ENCODE data around the gene ISG20.
"Not testable (repeated sequence)": the region's sequence is repeated elsewhere in the genome, so short reads cannot be mapped to it uniquely, and the experiment has no call there.

Gene ISG20

GRCh38 chr15:88637436-88637835, 1.4 kb upstream of the ISG20 start:
- no peak for DNase-seq

- DNase-seq, result no peak
Measured at GRCh38 chr15:88637841-88638625, 783 bp upstream of the ISG20 start.

GRCh38 chr15:88641959-88642452, 3.2 kb downstream of the ISG20 start:
- no peak for DNase-seq

GRCh38 chr15:88642514-88642913, 3.7 kb downstream of the ISG20 start:
- not testable (repeated sequence) for DNase-seq

- DNase-seq, result no peak
Measured at GRCh38 chr15:88644741-88645140, 5.9 kb downstream of the ISG20 start.

- DNase-seq, result no peak
Measured at GRCh38 chr15:88645171-88646087, 6.6 kb downstream of the ISG20 start.

GRCh38 chr15:88646088-88646405, 7.2 kb downstream of the ISG20 start:
- DNase-seq, result no peak

- no peak for DNase-seq
Measured at GRCh38 chr15:88646951-88647350, 8.1 kb downstream of the ISG20 start.

GRCh38 chr15:88647351-88648105, 8.7 kb downstream of the ISG20 start:
- no peak for DNase-seq

GRCh38 chr15:88648357-88649214, 9.8 kb downstream of the ISG20 start:
- DNase-seq, result no peak

GRCh38 chr15:88649286-88649733, 10.5 kb downstream of the ISG20 start:
- peak; percentile 98 for DNase-seq

- no peak for DNase-seq
Measured at GRCh38 chr15:88649753-88650551, 11.1 kb downstream of the ISG20 start.

GRCh38 chr15:88650556-88650955, 11.7 kb downstream of the ISG20 start:
- DNase-seq, result no peak

- DNase-seq, result no peak
Measured at GRCh38 chr15:88651136-88651732, 12.4 kb downstream of the ISG20 start.

- no peak for DNase-seq
Measured at GRCh38 chr15:88651971-88652370, 13.2 kb downstream of the ISG20 start.

GRCh38 chr15:88652456-88653199, 13.8 kb downstream of the ISG20 start:
- no peak for DNase-seq

GRCh38 chr15:88653200-88654064, 14.6 kb downstream of the ISG20 start:
- no peak for DNase-seq

GRCh38 chr15:88654430-88655102, 15.8 kb downstream of the ISG20 start:
- no peak for DNase-seq

Measured in fibroblast of skin of back (primary cell).